Measurements from ENCODE around the gene MED12L.

GRCh38 chr3:151329363-151329762, 243.9 kb downstream of the MED12L start, which contains the start of gene P2RY13:
- TF ChIP-seq EZH2 (IDR thresholded peaks at IDR 0.05) (no peak), POLR2AphosphoS5 (IDR thresholded peaks at IDR 0.05; ENCODE audit: borderline replicate concordance, low read depth, low read length) (no peak), FOXP2 (optimal IDR thresholded peaks at IDR 0.05; ENCODE audit: control extremely low read depth, extremely low read length, insufficient read depth) (no peak)

Measured in SK-N-MC (cell line).